Islet precursor cell (in vitro differentiated cells): ENCODE results near the gene NOXA1.
"Not testable (repeated sequence)": the region's sequence is repeated elsewhere in the genome, so short reads cannot be mapped to it uniquely, and the experiment has no call there.

Experiments used
- DNase-seq: peaks from one replicate; pipeline ENCODE4 v3.0.0-alpha.2; 2018

NOXA1 gene

DNA sequence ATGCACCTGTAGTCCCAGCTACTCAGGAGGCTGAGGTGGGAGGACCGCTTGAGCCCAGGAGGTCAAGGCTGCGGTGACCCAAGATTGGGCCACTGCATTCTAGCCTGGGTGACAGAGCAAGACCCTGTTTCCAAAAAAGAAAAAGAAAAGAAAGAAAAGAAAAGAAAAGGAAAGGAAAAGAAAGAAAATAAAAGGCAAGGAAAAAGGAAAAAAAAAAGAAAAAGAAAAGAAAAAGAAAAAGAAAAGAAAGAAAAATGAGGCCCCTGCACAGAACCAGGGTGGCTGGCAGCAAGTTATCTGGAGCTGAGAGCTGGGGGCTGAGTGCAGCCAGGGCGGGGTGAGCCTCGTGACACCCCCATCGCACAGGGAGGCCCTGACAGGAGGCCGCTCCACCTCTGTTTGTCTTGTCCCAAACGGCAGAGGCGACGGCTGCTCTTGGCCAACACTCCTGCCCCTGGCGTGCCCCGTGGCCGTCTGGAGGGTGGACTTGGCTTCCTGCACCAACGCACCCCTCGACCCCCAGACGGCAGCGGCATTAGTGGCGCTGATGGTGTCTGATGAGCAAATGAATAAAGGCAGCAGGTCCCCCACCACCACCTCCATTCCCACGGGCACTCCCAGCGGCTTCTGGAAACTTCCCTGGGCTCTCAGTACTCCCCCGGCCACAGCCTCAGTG lies 17.0 kb upstream of the NOXA1 start:
- no peak for DNase-seq

DNA sequence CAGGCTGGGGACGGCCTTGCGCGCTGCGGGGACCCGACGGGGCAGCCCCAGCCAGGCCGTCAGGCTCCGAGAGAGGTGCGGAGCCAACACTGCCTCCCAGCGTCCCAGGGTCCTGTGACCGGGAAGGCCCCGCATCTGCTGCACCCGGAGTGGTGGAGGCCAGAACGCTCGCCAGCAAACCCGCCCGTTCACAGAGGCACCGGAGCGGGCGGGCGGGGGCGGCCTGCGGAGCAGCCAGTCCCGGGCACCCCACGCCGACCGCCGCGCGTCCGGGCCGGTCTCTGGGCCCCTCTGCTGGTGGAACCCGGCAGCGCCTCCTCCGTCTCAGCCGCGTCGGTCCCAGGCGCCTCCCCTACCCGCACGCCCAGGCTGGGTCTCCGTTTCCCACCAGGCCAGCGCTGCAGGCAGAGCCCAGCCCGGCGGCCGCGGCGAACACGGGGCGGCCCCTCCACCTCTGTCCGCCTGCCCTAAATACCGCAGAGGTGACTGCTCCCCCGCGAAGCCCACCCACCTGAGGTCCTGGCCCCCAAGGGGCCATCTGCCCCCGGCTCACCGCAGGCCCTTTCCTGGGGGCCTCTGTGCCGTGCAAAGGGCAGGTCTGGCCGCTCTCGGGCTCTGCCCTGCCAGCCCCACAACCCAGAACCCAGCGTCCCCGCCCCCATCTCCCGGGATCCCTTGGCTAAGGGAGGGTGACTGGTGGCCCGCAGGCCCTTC lies 16.2 kb upstream of the NOXA1 start:
- DNase-seq, result peak; percentile 88

DNA sequence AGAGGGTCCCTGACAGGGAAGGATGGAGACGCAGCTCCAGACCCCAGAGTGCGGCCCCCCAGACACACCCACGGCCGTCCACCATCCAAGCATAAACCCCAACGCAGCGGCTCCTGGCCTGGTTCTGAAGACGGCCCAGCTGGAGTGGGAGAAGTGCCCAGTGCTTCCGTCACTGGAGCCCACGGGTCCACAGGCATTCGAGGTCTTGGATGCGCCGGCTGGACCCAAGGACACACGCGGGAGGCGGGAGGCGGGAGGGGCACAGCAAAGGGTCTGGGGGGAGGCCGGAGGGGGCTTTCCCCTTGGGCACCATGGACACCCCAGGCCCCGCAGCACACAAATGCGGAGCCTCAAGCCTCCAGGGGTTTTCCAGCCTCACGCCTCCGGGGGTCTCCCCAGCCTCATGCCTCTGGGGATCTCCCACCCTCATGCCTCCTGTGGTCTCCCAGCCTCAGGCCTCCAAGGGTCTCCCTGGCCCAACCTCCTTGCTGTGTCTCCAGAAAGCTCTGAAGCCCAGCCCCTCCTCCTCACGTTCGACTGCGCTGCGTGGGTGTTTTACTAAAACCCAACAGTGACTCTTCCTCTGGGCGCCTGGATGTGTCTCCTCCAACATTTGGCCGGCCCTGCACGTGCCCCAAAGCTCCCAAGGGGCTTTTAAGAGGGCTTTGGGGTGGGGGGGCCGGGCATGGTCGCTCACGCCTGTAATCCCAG lies 15.4 kb upstream of the NOXA1 start:
- DNase-seq, result no peak

DNA sequence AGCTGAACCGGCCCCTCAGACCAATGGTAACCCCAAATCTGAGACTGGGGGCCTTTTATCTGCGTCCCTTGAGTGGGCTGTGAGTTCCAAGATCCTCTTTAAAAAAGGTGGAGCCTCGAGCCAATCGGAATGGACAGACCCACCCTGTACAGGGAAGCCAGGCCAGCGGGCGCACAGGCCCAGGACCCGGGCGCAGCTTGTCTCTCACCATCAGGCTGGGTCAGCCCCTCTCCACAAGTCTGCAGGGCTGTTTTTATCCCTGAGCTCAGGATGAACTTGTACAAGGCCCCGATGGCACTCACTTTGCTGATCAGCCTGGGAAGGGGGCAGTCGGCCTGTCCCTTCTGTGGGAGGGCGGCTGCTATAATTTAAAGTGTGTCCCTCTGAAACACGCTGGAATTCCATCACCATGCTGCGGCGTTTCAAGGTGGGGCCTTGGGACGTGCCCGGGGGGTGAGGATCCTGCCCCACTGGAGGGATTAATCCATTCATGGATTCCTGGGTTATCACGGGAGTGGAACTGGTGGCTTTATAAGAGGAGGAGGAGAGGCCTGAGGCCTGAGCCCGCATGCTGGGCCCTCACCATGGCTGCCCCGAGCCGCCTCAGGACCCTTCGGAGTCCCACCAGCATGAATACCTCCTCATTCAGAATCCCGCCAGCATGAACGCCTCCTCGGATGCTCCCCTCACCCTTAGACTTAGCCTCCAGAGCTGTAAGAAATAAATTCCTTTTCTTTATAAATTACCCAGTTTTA lies 14.4 kb upstream of the NOXA1 start:
- no peak for DNase-seq

DNA sequence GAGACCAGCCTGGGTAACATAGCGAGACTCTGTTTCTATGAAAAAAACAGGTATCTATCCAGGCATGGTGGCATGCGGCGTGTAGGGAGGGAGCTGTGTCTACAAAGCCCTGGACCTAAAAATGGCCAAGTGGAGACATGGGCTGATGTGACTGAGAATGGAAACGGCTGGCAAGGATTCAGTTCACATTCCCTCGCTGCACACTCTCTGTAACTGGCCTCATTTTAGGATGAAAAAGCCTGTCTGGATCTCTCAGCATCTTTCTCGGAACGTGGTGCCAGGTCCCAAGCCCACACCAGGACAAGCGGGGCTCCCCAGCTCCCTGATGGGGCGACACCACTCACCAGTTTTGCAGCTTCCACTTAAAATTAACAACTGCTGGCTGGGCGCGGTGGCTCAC lies 13.7 kb upstream of the NOXA1 start:
- DNase-seq, result no peak

DNA sequence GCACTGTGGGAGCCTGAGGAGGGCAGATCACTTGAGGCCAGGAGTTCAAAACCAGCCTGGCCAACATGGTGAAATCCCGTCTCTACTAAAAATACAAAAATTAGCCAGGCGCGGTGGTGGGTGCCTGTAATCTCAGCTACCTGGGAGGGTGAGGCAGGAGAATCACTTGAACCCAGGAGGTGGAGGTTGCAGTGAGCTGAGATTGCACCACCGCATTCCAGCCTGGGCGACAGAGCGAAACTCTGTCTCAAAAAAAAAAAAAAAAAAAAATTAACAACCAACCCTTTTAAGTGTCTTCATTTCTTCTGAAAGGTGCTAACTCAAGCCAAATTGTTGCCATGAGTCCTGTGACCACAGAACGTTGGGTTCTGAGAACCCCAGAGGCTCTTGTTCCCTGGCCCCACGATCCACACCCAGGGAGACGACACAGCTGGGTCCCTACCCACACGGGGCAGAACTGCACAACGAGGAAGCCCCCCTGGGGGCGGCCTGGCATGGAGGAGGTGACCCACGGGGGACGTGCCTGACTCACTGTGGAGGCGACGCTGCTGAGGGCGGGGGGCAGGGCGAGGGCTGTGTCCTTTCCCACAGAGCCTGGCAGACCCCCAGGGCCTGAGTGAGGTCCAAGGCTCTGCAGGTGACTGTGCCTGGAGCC lies 12.8 kb upstream of the NOXA1 start:
- DNase-seq, result not testable (repeated sequence)

DNA sequence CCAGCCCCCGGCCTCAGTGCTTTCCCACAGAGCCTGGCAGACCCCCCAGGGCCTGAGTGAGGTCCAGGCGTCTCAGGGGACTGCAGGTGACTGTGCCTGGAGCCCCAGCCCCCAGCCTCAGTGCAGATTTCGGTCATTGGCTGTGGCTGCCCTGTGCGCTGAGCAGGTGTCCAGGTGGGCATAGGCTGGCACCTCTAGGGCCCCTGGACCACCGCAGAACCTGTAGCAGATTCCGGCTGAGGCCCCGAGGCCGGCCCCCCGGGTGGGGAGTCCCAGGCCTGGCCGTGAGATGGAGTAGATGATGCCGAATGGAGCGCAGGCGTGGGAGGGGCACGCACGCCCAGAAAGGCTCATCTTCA lies 12.3 kb upstream of the NOXA1 start:
- DNase-seq, result no peak

DNA sequence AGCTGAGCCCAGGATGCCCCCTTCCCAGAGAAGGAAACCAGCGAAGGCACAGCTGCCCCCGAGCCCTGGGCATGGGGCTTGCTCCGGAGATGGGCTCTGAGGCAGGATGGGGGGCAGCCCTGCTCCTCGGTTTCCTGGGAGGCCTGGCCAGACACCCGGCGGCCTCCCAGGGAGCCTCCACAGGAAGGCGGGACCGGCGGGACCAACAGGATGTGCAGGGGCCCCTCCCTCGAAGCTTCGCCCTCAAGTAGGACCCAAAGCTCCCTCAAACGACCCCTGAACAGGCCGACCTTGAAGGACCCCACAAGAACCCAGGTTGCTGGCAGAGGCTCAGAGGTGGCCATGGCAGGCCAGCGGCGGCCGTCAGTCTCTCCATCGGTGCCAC lies 11.9 kb upstream of the NOXA1 start:
- no peak for DNase-seq

DNA sequence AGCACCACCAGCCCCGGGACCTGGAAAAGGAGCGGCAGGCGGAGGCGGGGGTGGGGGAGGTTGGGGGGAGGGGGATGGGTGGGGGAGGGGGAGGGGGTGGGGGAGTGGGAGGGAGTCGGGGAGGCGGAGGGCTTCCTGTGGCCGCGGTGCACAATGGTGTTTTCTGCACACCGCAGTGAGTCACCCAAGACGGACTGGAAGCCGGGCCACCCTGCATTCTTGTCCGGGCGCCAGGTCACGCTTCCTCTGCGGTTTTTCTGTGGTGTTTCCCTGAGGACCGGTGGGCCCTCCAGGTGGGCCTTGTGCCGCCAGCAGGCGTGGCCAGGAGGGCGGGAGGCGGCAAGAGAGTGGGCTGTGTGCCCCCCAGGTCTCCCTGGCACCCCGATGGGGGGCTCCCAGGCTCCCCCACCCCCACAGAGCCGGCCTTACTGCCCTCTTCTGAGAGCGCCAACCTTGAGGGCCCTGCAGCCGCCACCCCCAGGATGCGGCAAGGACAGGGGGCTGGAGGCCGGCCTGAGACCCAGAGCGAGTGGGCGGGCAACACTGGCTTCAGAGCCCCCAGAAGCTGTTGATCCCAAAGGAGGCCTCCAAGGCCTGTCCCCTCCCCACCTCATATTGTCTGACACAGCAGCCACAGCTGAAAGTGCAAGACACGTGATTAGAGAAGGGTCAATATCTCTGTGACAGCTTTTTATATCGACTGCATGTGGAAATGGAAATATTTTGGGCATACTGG lies 11.4 kb upstream of the NOXA1 start:
- no peak for DNase-seq

DNA sequence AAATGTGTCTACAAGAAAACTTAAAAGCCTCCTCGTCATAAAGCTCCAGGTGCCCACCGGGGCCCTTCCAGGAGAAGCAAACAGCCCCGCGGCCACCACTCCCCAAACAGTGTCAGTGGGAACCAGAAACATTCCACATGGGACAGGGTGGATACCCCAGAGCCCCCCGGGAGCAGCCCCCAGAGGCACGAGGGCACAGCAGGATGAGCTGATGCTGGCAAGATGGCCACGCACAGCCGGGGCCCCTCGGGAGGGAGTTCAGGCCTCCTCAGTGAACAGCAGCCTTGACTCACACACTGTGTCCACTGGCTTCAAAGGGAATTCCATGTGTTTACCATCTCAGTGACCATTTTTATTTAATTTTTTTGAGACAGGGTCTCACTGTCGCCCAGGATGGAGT lies 10.8 kb upstream of the NOXA1 start:
- no peak for DNase-seq

DNA sequence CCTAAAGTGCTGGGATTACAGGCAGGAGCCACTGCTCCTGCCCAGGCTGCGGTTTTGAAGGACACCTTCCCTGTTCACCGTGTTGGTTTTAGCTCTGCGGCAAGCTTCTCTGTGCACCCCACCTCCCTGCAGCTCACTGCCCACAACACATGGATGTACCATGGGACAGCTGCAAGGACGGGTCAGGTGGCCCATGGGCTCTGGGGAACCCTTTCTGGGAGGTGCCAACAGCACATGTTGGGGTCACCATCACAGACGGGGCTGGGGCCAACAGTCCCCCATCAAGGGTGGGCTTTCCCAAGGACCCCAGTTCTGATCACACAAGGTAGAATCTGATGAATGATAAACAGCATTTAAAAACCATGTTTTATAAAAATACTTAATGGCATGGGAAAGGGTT lies 7.7 kb upstream of the NOXA1 start:
- no peak for DNase-seq

DNA sequence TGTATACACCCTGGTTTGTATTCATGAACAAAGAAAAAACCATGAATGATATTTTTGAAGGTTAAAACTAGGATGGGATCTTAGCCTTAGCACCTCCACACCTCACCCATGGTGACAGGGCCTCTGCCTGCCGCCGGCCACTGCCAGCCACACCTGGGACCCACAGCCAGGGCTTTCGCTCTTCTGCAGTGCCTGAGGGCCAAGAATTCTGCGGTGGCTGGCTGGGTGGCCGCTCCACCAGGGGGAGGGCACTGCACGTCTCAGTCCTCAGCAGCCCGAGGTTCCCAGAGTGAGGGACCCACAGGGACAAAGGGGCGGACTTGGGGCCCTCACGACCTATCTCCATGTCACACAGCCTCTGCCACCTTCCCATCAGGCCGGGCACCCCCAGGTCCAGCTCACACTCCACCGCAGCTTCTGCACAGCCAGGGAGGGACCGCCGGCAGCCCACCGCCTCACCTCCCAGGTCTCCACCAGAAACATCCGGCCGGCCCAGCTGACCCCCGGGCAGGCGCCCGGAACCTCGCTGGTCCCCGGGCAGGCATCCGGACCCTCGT lies 7.1 kb upstream of the NOXA1 start:
- peak; percentile 46 for DNase-seq

DNA sequence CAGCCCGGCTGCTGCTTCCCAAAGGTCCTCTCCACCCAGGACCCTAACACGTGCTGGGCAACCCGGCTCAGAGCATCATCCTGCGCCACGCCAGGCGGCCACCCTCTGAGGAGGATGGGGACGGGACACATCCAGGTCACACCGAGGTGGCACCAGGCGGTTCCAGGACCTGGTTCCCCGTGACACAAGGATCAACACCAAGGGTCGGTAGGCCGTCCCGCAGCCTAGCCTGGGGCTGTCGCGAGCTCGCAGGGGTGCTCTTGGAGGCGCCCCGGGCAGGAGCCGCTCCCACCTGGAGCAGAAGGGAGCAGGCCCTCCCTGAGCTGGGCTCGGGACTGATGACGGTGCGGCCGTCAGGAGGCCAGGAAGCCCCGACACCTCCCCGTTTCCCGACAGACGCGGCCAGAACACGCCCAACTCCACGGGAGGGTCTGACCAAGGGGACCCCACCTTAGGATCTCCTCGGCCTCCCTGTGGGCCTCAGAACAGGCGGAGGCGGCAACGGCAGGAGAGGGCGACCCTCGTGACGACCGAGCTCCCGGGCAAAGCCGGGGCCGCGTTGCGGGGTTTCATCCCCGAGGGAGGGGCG lies 6.5 kb upstream of the NOXA1 start:
- peak; percentile 43 for DNase-seq

DNA sequence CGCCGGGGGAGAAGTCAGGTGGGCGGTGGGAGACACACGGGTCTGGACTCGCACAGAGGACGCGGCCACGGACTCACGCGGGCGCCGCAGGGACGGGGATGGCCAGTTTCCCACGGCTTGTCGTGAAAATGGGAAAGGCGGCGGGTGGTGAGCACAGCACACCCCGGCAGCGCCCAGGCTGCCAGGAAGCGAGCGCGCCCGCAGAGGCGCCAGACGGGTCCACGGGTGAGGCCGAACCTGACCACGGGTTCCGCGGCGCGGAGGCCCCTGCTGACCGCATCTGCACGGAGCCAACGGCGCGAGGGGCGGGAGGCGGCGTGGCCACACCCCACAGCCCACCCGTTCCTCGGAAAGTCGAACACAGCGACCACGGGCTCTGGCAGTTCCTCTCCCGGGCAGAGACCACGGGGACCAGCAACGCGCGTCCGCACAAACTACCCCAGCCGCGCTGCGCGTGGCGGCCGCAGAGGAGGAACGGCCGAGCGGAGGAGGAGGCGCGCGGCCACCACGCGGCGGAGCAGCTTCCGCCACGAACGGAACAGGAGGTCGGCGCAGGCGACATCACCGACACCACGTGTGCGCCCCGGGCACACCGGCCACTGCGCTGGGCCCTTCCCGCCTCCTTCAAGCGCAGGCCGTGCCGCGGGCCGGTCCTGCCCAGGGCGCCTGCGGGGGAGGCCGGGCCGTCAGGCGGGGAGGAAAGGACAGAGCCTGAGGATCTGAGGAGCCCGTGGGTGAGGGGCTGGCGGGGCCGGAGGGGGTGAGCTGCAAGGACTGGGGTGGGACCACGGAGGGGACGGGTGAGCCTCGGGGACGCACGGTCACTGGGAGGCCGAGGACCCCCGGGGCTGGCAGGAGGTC lies 5.8 kb upstream of the NOXA1 start:
- no peak for DNase-seq

DNA sequence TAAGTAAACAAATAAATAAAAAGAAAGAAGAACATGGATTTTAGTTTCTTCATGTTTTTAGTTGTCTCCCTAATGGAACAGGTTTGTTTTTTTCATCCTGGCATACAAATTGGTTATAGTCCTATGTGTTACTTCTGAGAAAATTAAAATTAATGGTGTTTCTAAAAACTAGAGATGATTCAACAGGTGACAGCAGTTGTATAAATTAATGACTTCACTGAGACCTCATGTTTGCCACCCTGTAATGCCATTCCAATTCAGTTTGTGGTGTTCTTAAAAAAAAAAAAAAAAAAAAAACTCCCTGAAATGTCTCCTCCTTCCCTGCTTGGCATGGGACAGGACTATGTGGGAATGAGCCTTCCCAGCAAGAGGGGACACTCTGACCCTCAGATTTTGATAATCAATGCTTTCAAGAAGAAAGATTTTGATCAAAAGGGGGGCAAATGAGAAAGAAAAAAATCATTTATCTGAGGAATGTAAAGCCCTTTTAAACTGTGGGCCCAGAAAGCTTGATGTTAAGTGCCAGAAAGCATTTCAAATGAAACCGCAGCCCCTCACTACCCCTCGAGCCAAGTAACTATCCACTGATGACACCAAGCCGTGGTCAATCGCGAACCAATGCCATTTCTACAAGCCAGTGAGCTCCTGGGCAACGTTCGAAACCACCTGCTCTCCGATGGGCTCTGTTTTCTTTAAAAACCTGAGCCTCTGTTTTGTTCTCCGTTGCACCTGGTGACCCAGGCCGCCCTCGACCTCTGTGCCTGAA lies 1.2 kb upstream of the NOXA1 start:
- no peak for DNase-seq

DNA sequence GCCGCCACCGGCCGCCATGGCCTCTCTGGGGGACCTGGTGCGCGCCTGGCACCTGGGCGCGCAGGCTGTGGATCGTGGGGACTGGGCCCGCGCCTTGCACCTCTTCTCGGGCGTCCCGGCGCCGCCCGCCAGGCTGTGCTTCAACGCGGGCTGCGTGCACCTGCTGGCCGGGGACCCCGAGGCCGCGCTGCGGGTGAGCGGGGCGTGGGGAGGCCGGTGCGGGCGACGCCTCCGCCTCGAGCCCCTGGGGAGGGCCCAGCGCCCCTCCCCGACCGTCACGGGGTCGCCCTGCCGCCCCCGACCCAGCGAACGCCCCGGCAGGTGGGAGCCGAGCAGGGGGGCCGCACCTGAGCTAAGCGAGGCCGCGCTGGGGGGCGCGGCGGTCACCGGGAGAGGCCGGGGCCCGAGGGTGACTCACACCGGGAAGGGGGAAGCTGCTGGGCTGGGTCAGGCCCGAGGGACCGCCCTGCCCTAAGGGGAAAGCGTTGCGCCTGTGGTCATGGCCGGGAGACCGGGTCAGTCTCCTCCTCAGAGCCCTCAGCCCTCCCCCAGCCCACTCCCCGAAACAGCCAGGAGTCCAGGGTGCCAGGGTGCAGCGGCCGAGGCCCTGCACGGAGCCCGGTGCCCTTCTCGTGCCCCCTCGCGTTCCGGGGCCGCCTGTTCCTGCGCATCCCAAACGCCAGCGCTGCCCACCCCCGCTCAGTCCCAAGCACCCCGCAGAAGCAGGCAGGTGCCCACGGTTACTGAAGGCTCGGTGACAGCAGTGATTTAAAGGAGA lies 510 bp downstream of the NOXA1 start:
- no peak for DNase-seq

DNA sequence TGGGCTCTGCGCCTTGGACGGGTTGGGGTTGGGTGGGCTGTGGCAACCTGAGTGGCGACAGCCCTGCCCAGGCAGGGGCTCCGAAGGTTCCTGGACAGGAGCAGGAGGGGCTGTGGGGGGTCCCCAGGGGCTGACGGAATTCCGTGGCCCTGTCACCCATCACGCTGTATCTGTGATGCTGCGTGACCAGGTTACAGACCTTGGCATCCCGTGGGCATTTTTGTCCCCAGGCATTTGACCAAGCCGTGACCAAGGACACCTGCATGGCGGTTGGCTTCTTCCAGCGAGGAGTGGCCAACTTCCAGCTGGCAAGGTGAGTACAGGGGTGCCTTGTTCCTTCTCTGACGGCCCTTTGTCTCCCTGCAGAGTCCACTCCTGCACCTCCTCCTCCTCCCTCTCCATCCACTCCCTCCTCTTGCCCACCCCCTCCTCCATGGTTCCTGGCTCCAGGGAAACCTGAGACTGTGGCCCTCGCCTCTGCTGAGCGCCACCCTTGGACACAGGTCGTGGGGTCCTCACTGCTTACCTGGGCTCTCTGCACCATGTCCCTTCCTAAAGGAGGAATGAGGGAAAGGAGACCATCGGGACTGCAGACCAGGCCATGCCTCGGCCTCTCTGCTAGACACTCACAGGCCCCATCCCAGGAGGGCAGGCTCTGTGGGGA lies 3.0 kb downstream of the NOXA1 start:
- DNase-seq, result no peak
